ENCODE measurements around the gene HSP90AB1. TPM values are rescaled to one million over a fixed set of nuclear protein-coding genes. Genes with fewer than 3 reads are reported as not detected.
"Not testable (repeated sequence)": the region's sequence is repeated elsewhere in the genome, so short reads cannot be mapped to it uniquely, and the experiment has no call there.

HSP90AB1 gene
- total and polyA plus RNA-seq, 7 experiments from 2014 or later: 345 to 750 (median 377) TPM

DNA sequence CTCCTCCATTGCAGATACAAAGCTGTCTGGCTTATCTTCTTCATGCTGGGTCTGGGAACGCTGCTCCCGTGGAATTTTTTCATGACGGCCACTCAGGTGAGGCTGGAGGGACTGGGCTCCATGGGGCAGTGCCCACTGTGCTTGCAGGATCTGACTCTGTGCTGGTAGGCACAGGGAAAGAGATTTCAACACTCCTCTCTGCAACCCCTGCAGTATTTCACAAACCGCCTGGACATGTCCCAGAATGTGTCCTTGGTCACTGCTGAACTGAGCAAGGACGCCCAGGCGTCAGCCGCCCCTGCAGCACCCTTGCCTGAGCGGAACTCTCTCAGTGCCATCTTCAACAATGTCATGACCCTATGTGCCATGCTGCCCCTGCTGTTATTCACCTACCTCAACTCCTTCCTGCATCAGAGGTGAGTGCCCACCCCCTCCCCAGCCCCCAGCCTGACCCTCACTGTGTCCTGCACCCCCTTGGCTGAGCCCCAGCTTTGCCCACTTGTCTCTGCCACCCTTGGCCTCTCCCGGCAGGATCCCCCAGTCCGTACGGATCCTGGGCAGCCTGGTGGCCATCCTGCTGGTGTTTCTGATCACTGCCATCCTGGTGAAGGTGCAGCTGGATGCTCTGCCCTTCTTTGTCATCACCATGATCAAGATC, 17.4 kb upstream of the HSP90AB1 start:
- peaks cover under 1 to 19% (median 2%) of the 10 kb centered on the region in 7 donors for H3K4me1 Mint-ChIP-seq

GRCh38 chr6:44230034-44230675, 16.7 kb upstream of the HSP90AB1 start:
- no peaks in the 10 kb centered on the region for H3K36me3 ChIP-seq (ENCODE audit: control insufficient read depth in 2 of 3, insufficient read depth in 3 of 3, low read length in 3 of 3)
- ATAC-seq (no peak), DNase-seq (no peak)
- no peaks in the 10 kb centered on the region for H3K9me3 ChIP-seq (ENCODE audit: control insufficient read depth in 2 of 3, low read length in 3 of 3)
- no peak overlapping the region for H3K4me3 ChIP-seq (ENCODE audit: low read length)
- Mint-ChIP-seq H3K4me1 (peaks cover 0 to 13% (median 0%) of the 10 kb centered on the region in 7 donors), H3K27ac (no peak overlapping the region), H3K4me3 (no peak overlapping the region), H3K27me3 (no peaks in the 10 kb centered on the region), H3K36me3 (no peaks in the 10 kb centered on the region), H3K9me3 (peaks cover 0 to 1% (median 0%) of the 10 kb centered on the region in 11 donors)
- POLR2A ChIA-PET: interaction anchor here (0.5 to 0.6 kb wide), 3 partner anchors 612 to 1956 kb away, joined by 3 to 4 read pairs (median 3); no protein-coding TSS in a partner anchor
- H3K27ac ChIP-seq (ENCODE audit: low read depth, low read length): no peak overlapping the region
- CTCF ChIA-PET: interaction anchor here (0.6 to 1.2 kb wide), 3 partner anchors 15 to 214 kb away, joined by 3 to 4 read pairs (median 4); no protein-coding TSS in a partner anchor
- no peaks in the 10 kb centered on the region for H3K27me3 ChIP-seq (ENCODE audit: control insufficient read depth in 2 of 2, insufficient read depth in 2 of 2, low read length in 2 of 2)
- no peaks in the 10 kb centered on the region for H3K4me1 ChIP-seq (ENCODE audit: control insufficient read depth in 2 of 2, insufficient read depth in 2 of 2, low read length in 2 of 2)
- intact Hi-C loops (cut with micrococcal nuclease): no loop called here

More for the DNA sequence above, 17.4 kb upstream of the HSP90AB1 start:
- Histone ChIP-seq H3K4me1 (ENCODE audit: control insufficient read depth in 2 of 2, insufficient read depth in 2 of 2, low read length in 2 of 2) (peaks cover under 1 to 1% of the 10 kb centered on the region in 2 donors), H3K36me3 (ENCODE audit: control insufficient read depth in 2 of 3, insufficient read depth in 3 of 3, low read length in 3 of 3) (no peaks in the 10 kb centered on the region), H3K9me3 (ENCODE audit: control insufficient read depth in 2 of 3, low read length in 3 of 3) (no peaks in the 10 kb centered on the region), H3K4me3 (ENCODE audit: low read length) (no peak overlapping the region), H3K27me3 (ENCODE audit: control insufficient read depth in 2 of 2, insufficient read depth in 2 of 2, low read length in 2 of 2) (no peaks in the 10 kb centered on the region), H3K27ac (ENCODE audit: low read depth, low read length) (no peak overlapping the region)
- Mint-ChIP-seq H3K27me3 (no peaks in the 10 kb centered on the region), H3K27ac (no peak overlapping the region), H3K9me3 (peaks cover 0 to 1% (median 0%) of the 10 kb centered on the region in 11 donors), H3K36me3 (no peaks in the 10 kb centered on the region), H3K4me3 (no peak overlapping the region)
- ChIA-PET CTCF (interaction anchor here (0.6 to 1.2 kb wide), 2 partner anchors 15 to 214 kb away, joined by 3 to 4 read pairs; no protein-coding TSS in a partner anchor), POLR2A (interaction anchor here (0.5 to 0.6 kb wide), 3 partner anchors 612 to 1955 kb away, joined by 3 to 4 read pairs (median 3); no protein-coding TSS in a partner anchor)
- no peak for DNase-seq
- ATAC-seq: no peak
- intact Hi-C loops (cut with micrococcal nuclease): no loop called here

GRCh38 chr6:44231426-44231825, 15.5 kb upstream of the HSP90AB1 start:
- H3K4me3 Mint-ChIP-seq; intact Hi-C loops (cut with micrococcal nuclease); H3K9me3 ChIP-seq (ENCODE audit: control insufficient read depth in 2 of 3, low read length in 3 of 3); H3K27me3 ChIP-seq (ENCODE audit: control insufficient read depth in 2 of 2, insufficient read depth in 2 of 2, low read length in 2 of 2); CTCF ChIA-PET; H3K9me3 Mint-ChIP-seq; H3K27ac Mint-ChIP-seq; H3K4me3 ChIP-seq (ENCODE audit: low read length); H3K27ac ChIP-seq (ENCODE audit: low read depth, low read length); H3K27me3 Mint-ChIP-seq; DNase-seq; H3K4me1 ChIP-seq (ENCODE audit: control insufficient read depth in 2 of 2, insufficient read depth in 2 of 2, low read length in 2 of 2); H3K36me3 ChIP-seq (ENCODE audit: control insufficient read depth in 2 of 3, insufficient read depth in 3 of 3, low read length in 3 of 3); POLR2A ChIA-PET; ATAC-seq; H3K36me3 Mint-ChIP-seq: not testable (repeated sequence)
- peaks cover 0 to 15% (median 0%) of the 10 kb centered on the region in 7 donors for H3K4me1 Mint-ChIP-seq

GRCh38 chr6:44232676-44233566, 14.0 kb upstream of the HSP90AB1 start:
- Histone ChIP-seq H3K9me3 (ENCODE audit: control insufficient read depth in 2 of 3, low read length in 3 of 3) (no peaks in the 10 kb centered on the region), H3K4me1 (ENCODE audit: control insufficient read depth in 2 of 2, insufficient read depth in 2 of 2, low read length in 2 of 2) (peaks cover 4 to 5% of the 10 kb centered on the region in 2 donors), H3K4me3 (ENCODE audit: low read length) (no peak overlapping the region), H3K27me3 (ENCODE audit: control insufficient read depth in 2 of 2, insufficient read depth in 2 of 2, low read length in 2 of 2) (no peaks in the 10 kb centered on the region), H3K36me3 (ENCODE audit: control insufficient read depth in 2 of 3, insufficient read depth in 3 of 3, low read length in 3 of 3) (no peaks in the 10 kb centered on the region), H3K27ac (ENCODE audit: low read depth, low read length) (no peak overlapping the region)
- ATAC-seq: no peak
- intact Hi-C loops (cut with micrococcal nuclease): no loop called here
- Mint-ChIP-seq H3K27ac (peak overlapping the region in 2 of 9 donors; percentile 17 to 56), H3K4me3 (no peak overlapping the region), H3K36me3 (no peaks in the 10 kb centered on the region), H3K27me3 (no peaks in the 10 kb centered on the region), H3K4me1 (peaks cover 0 to 25% (median 6%) of the 10 kb centered on the region in 7 donors), H3K9me3 (peaks cover 0 to 1% (median 0%) of the 10 kb centered on the region in 11 donors)
- ChIA-PET CTCF (no interaction called here), POLR2A (interaction anchor here (5.4 kb wide), 1 partner anchor 13 kb away, joined by 42 read pairs; the partner anchor contains the start of gene HSP90AB1)
- DNase-seq: no peak

- CTCF ChIA-PET: interaction anchor here (0.6 to 1.2 kb wide), 4 partner anchors 23 to 110 kb away, joined by 3 read pairs; partner anchors contain the start of gene SLC35B2
- intact Hi-C loops (cut with micrococcal nuclease): no loop called here
- Histone ChIP-seq H3K4me1 (ENCODE audit: control insufficient read depth in 2 of 2, insufficient read depth in 2 of 2, low read length in 2 of 2) (peaks cover 5 to 7% of the 10 kb centered on the region in 2 donors), H3K4me3 (ENCODE audit: low read length) (no peak overlapping the region), H3K27ac (ENCODE audit: low read depth, low read length) (no peak overlapping the region), H3K27me3 (ENCODE audit: control insufficient read depth in 2 of 2, insufficient read depth in 2 of 2, low read length in 2 of 2) (no peaks in the 10 kb centered on the region), H3K36me3 (ENCODE audit: control insufficient read depth in 2 of 3, insufficient read depth in 3 of 3, low read length in 3 of 3) (no peaks in the 10 kb centered on the region), H3K9me3 (ENCODE audit: control insufficient read depth in 2 of 3, low read length in 3 of 3) (no peaks in the 10 kb centered on the region)
- no peak for DNase-seq
- Mint-ChIP-seq H3K27me3 (no peaks in the 10 kb centered on the region), H3K4me3 (no peak overlapping the region), H3K4me1 (peaks cover 0 to 30% (median 10%) of the 10 kb centered on the region in 7 donors), H3K36me3 (no peaks in the 10 kb centered on the region), H3K27ac (peak overlapping the region in 2 of 9 donors; percentile 17 to 56), H3K9me3 (peaks cover 0 to 1% (median 0%) of the 10 kb centered on the region in 11 donors)
- no peak for ATAC-seq
- POLR2A ChIA-PET: interaction anchor here (5.4 kb wide), 1 partner anchor 12 kb away, joined by 42 read pairs; the partner anchor contains the start of gene HSP90AB1
Observed at GRCh38 chr6:44233567-44234100, 13.3 kb upstream of the HSP90AB1 start.

Measured in naive thymus-derived CD4-positive, alpha-beta T cell (primary cell).